ENCODE data around the gene THAP4. TPM values are rescaled to one million over a fixed set of nuclear protein-coding genes. Genes with fewer than 3 reads are reported as not detected.

Gene THAP4
- total RNA-seq, 1 experiment from 2014 or later: 94.8 TPM

DNA sequence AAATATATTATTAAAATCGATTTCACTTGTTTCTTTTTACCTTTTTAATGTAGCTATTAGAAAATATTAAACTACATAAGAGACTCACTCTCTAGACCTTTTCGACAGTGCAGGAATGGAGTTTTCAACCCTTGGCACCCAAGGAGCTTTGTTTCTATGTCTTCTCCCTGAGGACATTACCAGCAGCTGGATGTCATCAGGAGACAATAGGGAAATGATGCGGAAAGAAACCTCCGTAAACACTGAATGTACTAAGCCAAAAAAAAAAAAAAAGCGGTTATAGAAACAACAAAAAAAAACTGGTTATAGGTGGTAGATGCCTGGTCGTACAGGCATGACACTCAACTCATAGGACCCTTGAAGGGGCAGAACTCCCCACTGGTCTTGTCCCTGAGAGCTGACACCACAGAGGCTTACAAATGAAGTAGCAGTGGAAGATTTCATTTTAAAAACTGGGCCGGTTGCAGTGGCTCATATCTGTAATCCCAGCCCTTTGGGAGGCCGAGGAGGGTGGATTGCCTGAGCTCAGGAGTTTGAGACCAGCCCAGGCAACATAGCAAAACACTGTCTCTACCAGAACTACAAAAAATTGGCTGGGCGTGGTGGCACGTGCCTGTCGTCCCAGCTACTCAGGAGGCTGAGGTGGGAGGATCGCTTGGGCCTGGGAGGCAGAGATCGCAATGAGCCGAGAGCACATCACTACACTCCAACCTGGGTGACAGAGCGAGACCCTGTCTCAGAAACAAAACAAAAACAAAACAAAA lies 23.8 kb downstream of the THAP4 start:
- no TSS peak for BruUV-seq (replicated peaks)
- intact Hi-C loops (cut with micrococcal nuclease; ENCODE audit: unreplicated experiment): loop anchor here (5.0 kb wide), 1 partner anchor 106 kb away; the partner anchor contains the start of gene STK25
- H3K36me3 ChIP-seq (ENCODE audit: low read depth): no peaks in the 10 kb centered on the region
- H3K27ac ChIP-seq: no peak overlapping the region
- H3K4me2 ChIP-seq: no peak overlapping the region
- H3K4me1 ChIP-seq (replicated peaks; ENCODE audit: insufficient read depth): no peaks in the 10 kb centered on the region
- ChIA-PET POLR2A (ENCODE audit: unreplicated experiment) (no interaction called here), CTCF (interaction anchor here (0.7 kb wide), 1 partner anchor 27 kb away, joined by 12 read pairs; no protein-coding TSS in a partner anchor)
- H4K20me1 ChIP-seq (ENCODE audit: insufficient read depth): peaks cover 57% of the 10 kb centered on the region
- H3K79me2 ChIP-seq (ENCODE audit: low read depth): peaks cover 53% of the 10 kb centered on the region
- no peak for TF ChIP-seq EZH2 (IDR thresholded peaks at IDR 0.05; ENCODE audit: low read depth)
- TF ChIP-seq, protein P1, sequence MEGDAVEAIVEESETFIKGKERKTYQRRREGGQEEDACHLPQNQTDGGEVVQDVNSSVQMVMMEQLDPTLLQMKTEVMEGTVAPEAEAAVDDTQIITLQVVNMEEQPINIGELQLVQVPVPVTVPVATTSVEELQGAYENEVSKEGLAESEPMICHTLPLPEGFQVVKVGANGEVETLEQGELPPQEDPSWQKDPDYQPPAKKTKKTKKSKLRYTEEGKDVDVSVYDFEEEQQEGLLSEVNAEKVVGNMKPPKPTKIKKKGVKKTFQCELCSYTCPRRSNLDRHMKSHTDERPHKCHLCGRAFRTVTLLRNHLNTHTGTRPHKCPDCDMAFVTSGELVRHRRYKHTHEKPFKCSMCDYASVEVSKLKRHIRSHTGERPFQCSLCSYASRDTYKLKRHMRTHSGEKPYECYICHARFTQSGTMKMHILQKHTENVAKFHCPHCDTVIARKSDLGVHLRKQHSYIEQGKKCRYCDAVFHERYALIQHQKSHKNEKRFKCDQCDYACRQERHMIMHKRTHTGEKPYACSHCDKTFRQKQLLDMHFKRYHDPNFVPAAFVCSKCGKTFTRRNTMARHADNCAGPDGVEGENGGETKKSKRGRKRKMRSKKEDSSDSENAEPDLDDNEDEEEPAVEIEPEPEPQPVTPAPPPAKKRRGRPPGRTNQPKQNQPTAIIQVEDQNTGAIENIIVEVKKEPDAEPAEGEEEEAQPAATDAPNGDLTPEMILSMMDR (conservative IDR thresholded peaks at IDR 0.05): no peak
- no peaks in the 10 kb centered on the region for H3K9me3 ChIP-seq (ENCODE audit: insufficient read depth, low read depth)
- H3K27me3 ChIP-seq (ENCODE audit: insufficient read depth, low read depth): no peaks in the 10 kb centered on the region
- no peaks in the 10 kb centered on the region for H3K9me2 ChIP-seq (ENCODE audit: insufficient read depth)
- no peaks in the 10 kb centered on the region; the same call in 1 of the 2 replicates for H3F3A ChIP-seq (ENCODE audit: insufficient read depth, low read depth)
- DNase-seq: no peak
- H2AFZ ChIP-seq: no peak overlapping the region
- no peak overlapping the region for H3K4me3 ChIP-seq

DNA sequence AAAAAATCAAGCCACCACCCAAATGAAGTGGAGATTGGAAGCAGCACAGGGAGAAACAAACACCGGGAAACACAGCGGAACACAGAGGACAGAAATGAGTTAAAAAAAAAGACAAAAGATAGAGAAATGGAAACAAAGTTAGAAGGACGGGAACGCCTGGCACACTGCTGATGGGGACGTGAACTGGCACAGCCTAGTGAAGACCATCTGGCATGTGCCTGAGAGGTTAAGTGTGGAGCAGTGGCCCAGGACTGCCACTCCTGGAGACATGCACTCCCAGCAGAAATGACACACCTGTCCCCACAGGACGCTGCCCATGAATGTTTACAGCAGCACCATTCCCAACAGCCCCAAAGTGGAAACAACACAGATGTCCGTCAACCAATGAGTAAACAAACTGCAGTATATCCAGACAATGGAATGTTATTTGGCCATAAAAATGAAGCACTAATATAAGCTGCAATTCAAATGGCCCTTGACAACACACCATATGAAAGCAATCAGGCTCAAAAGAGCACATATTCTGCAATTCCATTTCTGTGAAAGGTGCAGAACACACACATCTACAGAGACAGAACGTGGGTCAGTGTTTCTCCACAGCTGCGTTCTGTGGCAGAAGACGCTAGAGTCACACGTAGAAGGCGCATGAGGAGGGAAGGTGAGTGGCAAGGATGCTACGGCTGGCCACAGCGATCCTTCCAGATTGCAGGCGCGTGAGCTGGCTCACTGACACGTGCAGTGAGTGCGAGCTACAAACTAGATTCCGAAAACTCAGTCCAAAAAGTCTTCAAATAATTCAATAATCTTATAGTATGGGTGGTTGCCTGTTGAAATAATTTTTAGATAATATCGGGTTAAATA lies 24.6 kb downstream of the THAP4 start:
- BruUV-seq (replicated peaks): no TSS peak
- intact Hi-C loops (cut with micrococcal nuclease; ENCODE audit: unreplicated experiment): loop anchor here (5.0 kb wide), 1 partner anchor 105 kb away; the partner anchor contains the start of gene STK25
- Histone ChIP-seq H3K79me2 (ENCODE audit: low read depth) (peaks cover 45% of the 10 kb centered on the region), H3K4me2 (no peak overlapping the region), H3F3A (ENCODE audit: insufficient read depth, low read depth) (no peaks in the 10 kb centered on the region; the same call in 1 of the 2 replicates), H3K9me2 (ENCODE audit: insufficient read depth) (no peaks in the 10 kb centered on the region), H2AFZ (no peak overlapping the region), H3K9me3 (ENCODE audit: insufficient read depth, low read depth) (no peaks in the 10 kb centered on the region), H3K27ac (no peak overlapping the region), H3K4me3 (no peak overlapping the region), H3K36me3 (ENCODE audit: low read depth) (no peaks in the 10 kb centered on the region), H3K27me3 (ENCODE audit: insufficient read depth, low read depth) (no peaks in the 10 kb centered on the region), H4K20me1 (ENCODE audit: insufficient read depth) (peaks cover 57% of the 10 kb centered on the region), H3K4me1 (replicated peaks; ENCODE audit: insufficient read depth) (no peaks in the 10 kb centered on the region)
- no peak for DNase-seq
- POLR2A ChIA-PET (ENCODE audit: unreplicated experiment): interaction anchor here (0.6 kb wide), 1 partner anchor 338 kb away, joined by 4 read pairs; no protein-coding TSS in a partner anchor
- CTCF ChIA-PET: interaction anchor here (0.7 kb wide), 1 partner anchor 28 kb away, joined by 12 read pairs; no protein-coding TSS in a partner anchor
- TF ChIP-seq, protein P1 (conservative IDR thresholded peaks at IDR 0.05): no peak
- no peak for TF ChIP-seq EZH2 (IDR thresholded peaks at IDR 0.05; ENCODE audit: low read depth)

DNA sequence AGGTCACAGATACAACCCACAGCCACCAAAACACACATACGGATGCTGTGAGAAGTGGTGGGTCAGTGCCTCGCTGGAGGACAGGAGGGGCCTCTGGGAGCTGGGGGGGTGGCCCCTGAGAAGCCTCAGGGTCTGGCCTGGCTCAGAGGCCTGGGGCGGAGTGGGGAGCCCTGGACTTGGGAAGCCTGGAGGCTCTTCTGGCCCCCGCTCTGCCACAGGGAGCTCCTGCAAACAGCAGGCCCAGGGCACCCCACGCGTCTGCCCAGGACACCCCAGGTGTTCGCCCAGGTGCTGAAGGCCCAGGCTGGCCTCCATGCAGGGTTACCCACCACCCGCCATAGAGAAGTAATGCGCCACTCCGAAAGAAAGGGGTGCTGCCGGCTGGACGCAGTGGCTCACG lies 25.9 kb downstream of the THAP4 start:
- H3K4me2 ChIP-seq: no peak overlapping the region
- H3K27ac ChIP-seq: no peak overlapping the region
- BruUV-seq (replicated peaks): TSS peak; percentile 91
- ChIA-PET CTCF (no interaction called here), POLR2A (ENCODE audit: unreplicated experiment) (no interaction called here)
- H4K20me1 ChIP-seq (ENCODE audit: insufficient read depth): peaks cover 55% of the 10 kb centered on the region
- intact Hi-C loops (cut with micrococcal nuclease; ENCODE audit: unreplicated experiment): loop anchor here (5.0 kb wide), 1 partner anchor 104 kb away; the partner anchor contains the start of gene STK25
- no peak overlapping the region for H3K4me3 ChIP-seq
- H3F3A ChIP-seq (ENCODE audit: insufficient read depth, low read depth): no peaks in the 10 kb centered on the region; the same call in 1 of the 2 replicates
- no peaks in the 10 kb centered on the region for H3K27me3 ChIP-seq (ENCODE audit: insufficient read depth, low read depth)
- H3K36me3 ChIP-seq (ENCODE audit: low read depth): no peaks in the 10 kb centered on the region
- peaks cover 34% of the 10 kb centered on the region for H3K79me2 ChIP-seq (ENCODE audit: low read depth)
- H3K9me3 ChIP-seq (ENCODE audit: insufficient read depth, low read depth): no peaks in the 10 kb centered on the region
- H3K4me1 ChIP-seq (replicated peaks; ENCODE audit: insufficient read depth): no peaks in the 10 kb centered on the region
- H3K9me2 ChIP-seq (ENCODE audit: insufficient read depth): no peaks in the 10 kb centered on the region
- DNase-seq: no peak
- no peak for TF ChIP-seq EZH2 (IDR thresholded peaks at IDR 0.05; ENCODE audit: low read depth)
- TF ChIP-seq, protein P1 (conservative IDR thresholded peaks at IDR 0.05): no peak
- no peak overlapping the region for H2AFZ ChIP-seq

Measured in PC-9 (cell line).